Breast epithelium (tissue), 3 donors: Measurements from ENCODE around the gene GPR141. TPM values are rescaled to one million over a fixed set of nuclear protein-coding genes. Genes with fewer than 3 reads are reported as not detected.

Experiments
- total RNA-seq, 3 donors: library from RNA; depleted of rRNA; stranded (reverse); fragments of >200 nt; gene quantifications; one replicate each; pipeline ENCODE4 v1.1.0, GENCODE V29; 2016

GPR141 gene
- total RNA-seq, 3 donors from 2014 or later: 0.64 to 0.88 TPM; not detected in 1

Other genes with a start within 250 kb of the GPR141 start
- 100 to 1,000 TPM in 1 of 3 donors, 10 to 100 TPM in 2; 49.5 to 110 (median 66.9) TPM for gene ELMO1, start 234.9 kb upstream of the GPR141 start, total RNA-seq
- gene NME8, start 164.8 kb downstream of the GPR141 start, total RNA-seq: not detected
- gene SFRP4, start 233.1 kb downstream of the GPR141 start, total RNA-seq: 10 to 100 TPM; 13.3 to 27.2 (median 23.7) TPM
- 10 to 100 TPM in 2 of 3 donors, 1 to 10 TPM in 1; 8.2 to 37.8 (median 13.1) TPM for gene EPDR1, start 236.9 kb downstream of the GPR141 start, total RNA-seq